K562 (cell line): ENCODE results near the gene KDM2B. TPM values are rescaled to one million over a fixed set of nuclear protein-coding genes. Genes with fewer than 3 reads are reported as not detected.

Source experiments
- ATAC-seq: fragments of 200-7000 bp; cut with Tn5 transposase; 3 replicates; pipeline ENCODE4 v1.9.1; 2020; ENCODE audit warnings: moderate library complexity
- BruUV-seq: library from RNA; stranded (reverse); fragments of 400-500 nt; replicated peaks from 2 replicates; lab custom pipeline; 2021; lab: Mats Ljungman, UMichigan
- CTCF ChIA-PET: fragments of 300-600 bp; formaldehyde crosslinking; extraction: SDS; loops from one replicate; lab custom pipeline; 2021; ENCODE audit warnings: low intra/inter-chr PET ratio; lab: Yijun Ruan, JAX
- POLR2A ChIA-PET: fragments of 300-600, 350-650 bp; sonication (Branson Sonifier 250); formaldehyde crosslinking; extraction: SDS; loops from one replicate; lab custom pipeline; 2021; ENCODE audit warnings: antibody characterized with exemption, inconsistent platforms; lab: Yijun Ruan, JAX
- DNase-seq, 4 experiments: peaks; one replicate each; pipeline versions ENCODE4 v3.0.0 to v3.0.0-alpha.2; 2011 to 2018; ENCODE audit warnings: low spot score in 3 of 4, mixed read lengths in 3 of 4; ENCODE audit errors: extremely low read depth in 1 of 4
- FAIRE-seq: peaks from 2 replicates; lab custom pipeline; 2011; peaks lifted over from hg19 to GRCh38; lab: Jason Lieb, UNC
- H2AFZ ChIP-seq: 2 replicates; pipeline ENCODE4 v1.6.0; 2011; ENCODE audit warnings: low read depth, low read length, control low read depth, inconsistent platforms
- H3K27ac ChIP-seq: fragments of 200-600 bp; 3 replicates; pipeline ENCODE4 v1.8.0; 2011; ENCODE audit warnings: low read depth, mild to moderate bottlenecking, control low read depth, inconsistent platforms, low read length, moderate library complexity, mixed read lengths; ENCODE audit errors: extremely low read depth
- H3K27me3 ChIP-seq, 2 experiments: fragments of 300-600 bp in 1 of 2; 2 replicates in 1 of 2; 3 replicates in 1 of 2; pipeline versions ENCODE4 v1.6.0 to v1.8.0; 2011; ENCODE audit warnings: inconsistent platforms in 2 of 2, low read length in 2 of 2, mild to moderate bottlenecking in 1 of 2, mixed read lengths in 1 of 2, moderate library complexity in 1 of 2; ENCODE audit not compliant: control insufficient read depth in 2 of 2, insufficient read depth in 2 of 2
- H3K36me3 ChIP-seq: fragments of 300-600 bp; 3 replicates; pipeline ENCODE4 v1.8.0; 2011; ENCODE audit warnings: mild to moderate bottlenecking, low read length, inconsistent platforms; ENCODE audit not compliant: control insufficient read depth, insufficient read depth
- H3K4me1 ChIP-seq, 2 experiments: fragments of 200-600 bp in 1 of 2; replicated peaks in 1 of 2; 2 replicates in 1 of 2; 3 replicates in 1 of 2; pipeline versions ENCODE4 v1.5.1 to v1.8.0; 2011; ENCODE audit warnings: inconsistent platforms in 2 of 2, low read length in 2 of 2, mild to moderate bottlenecking in 1 of 2, mixed read lengths in 1 of 2, moderate library complexity in 1 of 2; ENCODE audit not compliant: control insufficient read depth in 2 of 2, insufficient read depth in 2 of 2
- H3K4me2 ChIP-seq: 2 replicates; pipeline ENCODE4 v1.6.1; 2011; ENCODE audit warnings: low read length, control low read depth, inconsistent platforms, mixed read lengths; ENCODE audit not compliant: insufficient read depth
- H3K4me3 ChIP-seq: fragments of 200-600 bp; sonication (generic), shearing (Covaris generic); 2 replicates; pipeline ENCODE4 v1.5.1; 2016; ENCODE audit warnings: control low read depth, inconsistent platforms
- H3K79me2 ChIP-seq: fragments of 200-600 bp; 3 replicates; pipeline ENCODE4 v1.8.0; 2011; ENCODE audit warnings: low read length, inconsistent platforms; ENCODE audit not compliant: control insufficient read depth, insufficient read depth
- H3K9ac ChIP-seq, 2 experiments: 2 replicates each; pipeline versions ENCODE4 v1.6.0 to v1.6.1; 2011; ENCODE audit warnings: low read depth in 2 of 2, low read length in 2 of 2, control low read depth in 1 of 2, inconsistent platforms in 1 of 2, mild to moderate bottlenecking in 1 of 2, mixed read lengths in 1 of 2; ENCODE audit not compliant: insufficient read depth in 1 of 2
- H3K9me1 ChIP-seq: one replicate; pipeline ENCODE4 v1.6.0; 2011; ENCODE audit warnings: inconsistent platforms, mild to moderate bottlenecking, low read length, moderate library complexity; ENCODE audit not compliant: control insufficient read depth, insufficient read depth
- H3K9me3 ChIP-seq: replicated peaks from 2 replicates; pipeline ENCODE4 v1.5.1; 2011; ENCODE audit warnings: low read depth, low read length, inconsistent platforms; ENCODE audit not compliant: control insufficient read depth, insufficient read depth
- H4K20me1 ChIP-seq: replicated peaks from 2 replicates; pipeline ENCODE4 v1.6.1; 2011; ENCODE audit warnings: low read length, inconsistent platforms, mixed read lengths; ENCODE audit not compliant: control insufficient read depth, insufficient read depth
- DLX4 ChIP-seq: fragments of 250-450 bp; sonication (Bioruptor Pico); IDR thresholded peaks from 2 replicates; pipeline ENCODE4 v1.6.1; 2021; ENCODE audit warnings: mild to moderate bottlenecking
- PATZ1 ChIP-seq: fragments of 250-450 bp; sonication (Bioruptor Pico); IDR thresholded peaks from 2 replicates; pipeline ENCODE4 v1.5.0; 2020; ENCODE audit warnings: mild to moderate bottlenecking, borderline replicate concordance
- TCF7L2 ChIP-seq: fragments of 150-350 bp; IDR thresholded peaks from 2 replicates; pipeline ENCODE4 v1.6.1; 2016; ENCODE audit warnings: low read depth, mild to moderate bottlenecking, low read length, moderate library complexity
- WGBS: fragments of 100-300 bp; shearing (Covaris generic); methylation state at CpG from one replicate; pipeline ENCODE4 v1.1.6; 2016; ENCODE audit warnings: low coverage, mixed read lengths; ENCODE audit not compliant: insufficient coverage; ENCODE audit errors: missing lambda C conversion rate; 5-methylcytosine and 5-hydroxymethylcytosine counted together
- in situ Hi-C: fragments of 300-500 bp; cut with MboI; formaldehyde crosslinking; loops from 4 replicates; pipeline ENCODE4 v1.15.0; 2018; ENCODE audit warnings: inconsistent platforms, mixed read lengths
- intact Hi-C: fragments of 100-400 bp; cut with micrococcal nuclease; formaldehyde crosslinking; loops from 2 replicates; pipeline ENCODE4 v1.14.2; 2022
- polyA plus RNA-seq, 8 experiments: library from polyadenylated mRNA; depleted of rRNA in 4 of 8; stranded (reverse) in 5 of 8; unstranded in 3 of 8; fragments of >200 nt; fragmentation: Nextera tagmentation in 2 of 8; fragmentation: Illumina TruSeq in 1 of 8; extraction: Ambion mirVana in 2 of 8; extraction: Trizol in 1 of 8; gene quantifications; 2 replicates each; pipeline versions ENCODE4 v1.2.1 to v1.2.3, GENCODE V29; 2011 to 2014; ENCODE audit warnings: inconsistent platforms in 1 of 8, missing spikeins in 1 of 8
- total RNA-seq, 7 experiments: library from RNA; depleted of rRNA in 6 of 7; stranded (reverse); fragments of >200 nt in 6 of 7; fragmentation: Illumina TruSeq in 2 of 7; extraction: Trizol in 2 of 7; gene quantifications; 2 replicates each; pipeline versions ENCODE4 v1.2.1 to v1.2.3, GENCODE V29; 2011 to 2021; ENCODE audit warnings: low replicate concordance in 1 of 7

The KDM2B gene
- total and polyA plus RNA-seq, 9 of the 15 experiments (the other 6 are each of a cell fraction or from before 2014, with no cell fraction given) = 7.4 to 50.5 (median 22.5) TPM

- H2AFZ ChIP-seq = no peak overlapping the region
- H3K27me3 ChIP-seq = no peaks in the 10 kb centered on the region
- peaks cover 76% of the 10 kb centered on the region; the same call in 2 of the 3 replicates for H3K36me3 ChIP-seq
- in situ Hi-C loops = no loop called here
- 0 out of 2 replicates have a peak, but pooled peaks cover 6% of the 10 kb centered on the region for H4K20me1 ChIP-seq
- ATAC-seq (no peak), DNase-seq (no peak), FAIRE-seq (no peak)
- POLR2A ChIA-PET = interaction anchor here (0.6 to 1.7 kb wide), 3 partner anchors 13 to 152 kb away, joined by 3 read pairs; no protein-coding TSS in a partner anchor
- CTCF ChIA-PET = no interaction called here
- H3K9ac ChIP-seq = no peak overlapping the region; a peak in 2 of 4 replicates
- H3K79me2 ChIP-seq = peaks cover 3% of the 10 kb centered on the region; the same call in 1 of the 3 replicates
- H3K4me2 ChIP-seq = no peak overlapping the region
- 81% methylated on average over 3 of the region's 4 CpGs for WGBS
- no peaks in the 10 kb centered on the region for H3K9me1 ChIP-seq
- H3K27ac ChIP-seq = no peak overlapping the region
- peaks cover 0 to 26% of the 10 kb centered on the region in 2 experiments; a peak in 2 of 5 replicates for H3K4me1 ChIP-seq
- no peaks in the 10 kb centered on the region for H3K9me3 ChIP-seq
- TF ChIP-seq TCF7L2 = no peak
- TF ChIP-seq DLX4 = no peak
- TF ChIP-seq PATZ1 (CRISPR knock-in tag) = no peak
- BruUV-seq = no TSS peak
- no peak overlapping the region for H3K4me3 ChIP-seq
- intact Hi-C loops = no loop called here
Observed at GRCh38 chr12:121444842-121445202, 136.0 kb downstream of the KDM2B start.
